GM18858 (cell line): Measurements from ENCODE around the gene MAST2.
"Not testable (repeated sequence)": the region's sequence is repeated elsewhere in the genome, so short reads cannot be mapped to it uniquely, and the experiment has no call there.

Experiments used
- ATAC-seq: cut with Tn5 transposase; IDR thresholded peaks from one replicate; pipeline ENCODE4 v1.9.1; 2021; ENCODE audit not compliant: unreplicated experiment

MAST2 gene

DNA sequence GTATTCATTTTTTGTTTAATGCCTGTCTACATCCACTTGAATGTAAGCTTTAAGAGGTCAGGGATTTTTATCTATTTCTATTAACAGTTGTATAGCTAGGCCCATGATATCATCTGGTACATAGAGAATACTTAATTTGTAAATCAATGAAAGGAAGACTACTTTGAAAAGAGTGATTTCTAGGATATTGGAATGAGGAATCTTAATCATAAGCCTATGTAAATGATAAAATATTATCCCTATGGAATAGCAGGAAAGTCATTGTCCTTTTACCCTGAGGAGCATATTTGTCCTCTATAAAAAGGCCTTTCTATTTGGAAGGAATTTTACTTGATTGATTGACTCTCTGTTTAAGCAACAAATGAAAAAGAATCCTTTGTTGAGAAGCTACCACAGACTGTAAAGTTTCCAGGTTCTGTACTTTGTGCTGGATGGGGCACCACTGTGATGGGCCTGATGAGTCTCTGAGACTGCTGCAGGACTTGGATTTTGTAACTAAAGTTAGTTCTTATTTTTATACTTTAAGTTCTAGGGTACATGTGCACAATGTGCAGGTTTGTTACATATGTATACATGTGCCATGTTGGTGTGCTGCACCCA lies 53.8 kb downstream of the MAST2 start:
- ATAC-seq: no peak

DNA sequence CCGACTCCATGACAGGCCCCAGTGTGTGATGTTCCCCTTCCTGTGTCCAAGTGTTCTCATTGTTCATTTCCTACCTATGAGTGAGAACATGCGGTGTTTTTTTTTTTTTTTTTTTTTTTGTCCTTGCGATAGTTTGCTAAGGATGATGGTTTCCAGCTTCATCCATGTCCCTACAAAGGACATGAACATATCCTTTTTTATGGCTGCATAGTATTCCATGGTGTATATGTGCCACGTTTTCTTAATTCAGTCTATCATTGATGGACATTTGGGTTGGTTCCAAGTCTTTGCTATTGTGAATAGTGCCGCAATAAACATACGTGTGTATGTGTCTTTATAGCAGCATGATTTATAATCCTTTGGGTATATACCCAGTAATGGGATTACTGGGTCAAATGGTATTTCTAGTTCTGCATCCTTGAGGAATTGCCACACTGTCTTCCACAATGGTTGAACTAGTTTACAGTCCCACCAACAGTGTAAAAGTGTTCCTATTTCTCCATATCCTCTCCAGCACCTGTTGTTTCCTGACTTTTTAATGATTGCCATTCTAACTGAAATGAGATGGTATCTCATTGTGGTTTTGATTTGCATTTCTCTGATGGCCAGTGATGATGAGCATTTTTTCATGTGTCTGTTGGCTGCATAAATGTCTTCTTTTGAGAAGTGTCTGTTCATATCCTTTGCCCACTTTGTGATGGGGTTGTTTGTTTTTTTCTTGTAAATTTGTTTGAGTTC lies 54.5 kb downstream of the MAST2 start:
- not testable (repeated sequence) for ATAC-seq

- no peak for ATAC-seq
Measured at GRCh38 chr1:45859221-45859620, 55.8 kb downstream of the MAST2 start.

GRCh38 chr1:45862008-45862407 lies 58.6 kb downstream of the MAST2 start:
- no peak for ATAC-seq

DNA sequence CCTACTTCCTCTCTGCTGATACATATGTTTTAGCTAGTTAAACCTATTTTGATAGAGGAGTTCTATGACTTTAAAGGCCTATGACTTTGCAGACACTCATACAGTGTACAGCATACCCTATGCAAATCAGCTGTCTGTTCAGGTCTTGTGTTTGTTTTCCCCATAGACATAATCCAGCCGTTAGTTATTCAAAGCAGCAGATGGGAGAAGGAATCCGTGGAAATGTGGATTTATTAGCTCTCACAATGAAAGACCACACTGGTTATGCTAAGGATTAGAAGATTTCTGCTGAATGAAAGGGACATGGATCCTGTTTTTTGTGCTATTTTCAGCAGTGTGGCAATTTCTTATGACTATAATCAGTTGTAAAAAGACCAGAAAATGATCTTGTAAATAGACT lies 59.8 kb downstream of the MAST2 start:
- no peak for ATAC-seq

DNA sequence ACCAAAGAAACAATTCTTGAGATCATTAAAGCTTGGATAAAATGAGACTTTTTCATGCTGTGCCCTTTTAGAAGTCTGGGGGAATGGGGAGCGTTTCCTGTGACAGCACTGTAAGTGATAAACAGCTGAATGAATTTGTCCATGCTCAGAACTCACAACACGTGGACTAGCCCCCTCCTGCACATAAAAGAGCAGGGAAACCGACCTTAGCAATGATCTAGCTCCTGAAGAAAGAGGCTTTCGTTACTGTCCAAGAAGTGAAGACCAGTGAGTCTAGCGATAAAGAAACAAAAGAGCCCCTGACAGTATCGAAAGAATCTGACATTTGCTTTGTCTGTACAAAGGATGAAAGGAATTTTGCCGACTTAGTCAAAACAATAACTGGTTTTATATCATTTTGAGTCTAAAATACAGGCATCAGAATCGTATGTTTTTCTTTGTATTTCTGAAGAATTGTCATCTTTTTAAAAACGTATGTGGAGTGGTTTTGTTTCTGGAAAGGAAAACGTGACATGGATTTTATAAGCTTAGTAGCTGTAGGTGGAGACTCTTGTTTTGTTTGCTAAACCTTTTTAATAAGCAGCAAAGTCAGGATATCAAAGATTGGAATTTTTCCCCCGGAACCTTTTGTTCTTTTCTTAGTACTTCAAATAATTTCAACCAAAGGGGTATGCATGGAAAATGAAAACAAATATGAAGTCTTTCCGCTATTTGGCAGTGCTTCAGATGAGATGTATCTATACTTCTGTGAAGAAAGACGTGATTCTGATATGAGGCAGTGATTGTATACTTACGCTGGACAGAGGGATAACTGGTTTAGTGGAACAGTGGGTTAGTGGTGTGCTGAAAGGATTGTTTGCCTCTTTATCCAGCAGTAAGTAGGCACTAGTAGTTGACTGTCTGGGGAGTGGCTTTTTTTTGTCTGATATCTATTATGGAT lies 61.0 kb downstream of the MAST2 start:
- ATAC-seq: no peak

GRCh38 chr1:45867697-45868348 lies 64.4 kb downstream of the MAST2 start:
- no peak for ATAC-seq

DNA sequence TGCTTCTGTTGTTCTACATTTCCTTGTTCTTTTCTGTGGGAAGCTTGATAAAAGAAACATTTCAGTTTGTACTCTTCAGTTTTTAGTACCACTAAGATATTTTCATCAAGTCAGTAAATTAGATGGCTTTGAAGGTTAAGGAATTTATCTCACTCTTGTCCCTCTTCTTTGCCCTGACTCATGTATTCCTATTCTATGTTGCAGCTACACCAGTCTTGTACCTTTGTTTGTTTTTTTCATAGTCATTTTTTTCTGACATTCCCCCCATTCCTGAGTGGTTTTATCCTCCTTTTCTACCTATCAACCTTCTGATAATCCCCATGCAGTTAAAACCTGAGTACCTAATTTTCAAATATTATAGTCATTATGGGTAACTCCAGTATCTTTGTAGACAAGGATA lies 65.4 kb downstream of the MAST2 start:
- ATAC-seq: no peak

- ATAC-seq: no peak
Measured at GRCh38 chr1:45870500-45870899, 67.1 kb downstream of the MAST2 start.

GRCh38 chr1:45872173-45872801 lies 68.9 kb downstream of the MAST2 start:
- not testable (repeated sequence) for ATAC-seq

DNA sequence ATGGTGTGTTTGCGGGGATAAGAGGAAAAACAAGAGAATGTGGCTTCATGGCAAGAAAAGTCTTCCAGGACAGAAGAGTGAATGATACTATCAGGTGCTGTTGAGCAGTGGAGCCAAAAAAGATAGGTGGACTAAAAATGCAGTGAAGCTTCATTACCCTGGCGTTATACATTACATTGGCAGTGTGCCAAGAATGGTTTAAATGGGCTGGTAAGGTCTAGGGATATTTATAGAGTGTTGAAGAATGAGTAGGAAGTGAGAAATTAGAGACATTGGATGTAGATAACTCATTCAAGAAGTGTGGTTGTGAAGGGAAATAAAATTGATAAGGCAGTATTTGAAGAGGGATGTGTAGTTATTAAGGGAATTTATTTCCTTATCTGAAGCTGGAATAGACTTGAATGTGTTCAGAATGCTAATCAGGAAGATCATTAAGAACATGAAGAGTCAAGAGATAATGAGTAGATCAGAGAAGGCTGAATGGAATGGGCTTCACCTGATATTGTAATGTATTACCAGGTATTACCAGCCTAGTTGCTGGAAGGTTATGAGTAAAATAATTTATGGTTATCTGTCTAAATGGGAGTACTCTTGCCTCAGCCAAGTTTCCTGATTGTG lies 72.7 kb downstream of the MAST2 start:
- ATAC-seq: no peak

GRCh38 chr1:45877264-45877663 lies 73.9 kb downstream of the MAST2 start:
- ATAC-seq: no peak

DNA sequence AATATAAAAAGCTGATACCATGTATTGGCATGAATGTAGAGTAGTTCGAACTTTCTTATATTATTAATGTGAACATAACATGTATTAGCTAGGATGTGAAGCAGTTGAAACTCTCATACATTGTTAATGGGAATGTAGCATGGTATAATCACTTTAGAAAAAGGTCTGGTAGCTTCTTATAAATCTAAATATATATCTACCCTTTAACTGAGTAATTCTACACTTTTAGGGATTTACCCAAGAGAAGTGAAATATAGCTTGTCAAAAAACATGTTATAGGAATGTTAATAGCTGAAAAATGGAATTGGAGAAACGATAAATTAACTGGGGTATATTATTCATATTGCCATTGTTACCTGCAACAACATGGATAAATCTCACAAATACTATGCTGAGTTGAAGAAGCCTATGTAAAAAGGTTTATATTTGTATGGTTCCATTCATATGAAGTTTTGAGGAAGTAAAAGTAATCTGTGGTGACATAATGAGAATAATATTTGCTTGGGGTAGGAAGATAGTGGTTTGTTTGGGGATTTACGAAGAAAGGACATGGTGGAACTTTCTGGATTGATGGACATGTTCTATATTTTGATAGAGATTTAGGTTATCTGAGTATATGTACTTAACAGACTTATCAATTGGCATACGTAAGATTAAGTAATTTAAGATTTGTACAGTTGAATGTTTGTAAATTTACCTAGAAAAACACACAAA lies 76.6 kb downstream of the MAST2 start:
- ATAC-seq: no peak

GRCh38 chr1:45880930-45881329 lies 77.5 kb downstream of the MAST2 start:
- no peak for ATAC-seq

GRCh38 chr1:45883658-45884057 lies 80.2 kb downstream of the MAST2 start:
- no peak for ATAC-seq

DNA sequence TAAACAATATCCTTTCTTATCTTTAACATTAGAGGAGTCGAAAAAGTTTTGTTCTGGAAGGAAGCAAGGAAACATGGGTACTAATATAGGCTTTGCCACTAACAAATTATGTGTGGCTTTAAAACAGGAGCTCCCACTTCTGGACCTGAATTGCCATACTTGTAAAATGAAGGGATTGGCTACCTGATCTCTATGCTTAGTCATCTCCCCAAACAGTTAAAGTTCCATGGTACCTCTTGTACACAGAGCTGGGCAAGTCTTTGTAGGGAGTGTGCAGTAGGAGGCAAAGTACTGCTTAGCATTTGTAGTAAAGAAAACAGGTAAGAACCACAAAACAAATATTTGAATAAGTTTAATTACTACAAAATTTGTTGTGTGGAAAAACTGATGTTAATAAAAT lies 81.3 kb downstream of the MAST2 start:
- ATAC-seq: no peak

DNA sequence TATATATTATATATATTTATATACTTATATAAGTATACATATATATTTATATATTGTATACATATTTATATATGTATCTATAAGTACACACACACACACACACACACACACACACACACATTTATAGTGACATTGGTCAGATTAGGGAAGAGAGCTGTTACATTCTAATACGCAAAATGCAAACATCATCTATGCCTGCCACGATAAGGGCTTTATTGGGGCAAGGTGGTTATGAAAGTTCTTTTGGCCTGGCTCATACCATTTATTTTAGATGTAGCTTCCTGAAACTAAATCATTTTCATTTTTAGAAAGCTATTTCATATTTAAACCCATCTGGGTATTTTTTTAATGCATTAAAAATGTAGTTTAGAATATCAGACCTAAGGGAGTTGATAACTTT lies 82.8 kb downstream of the MAST2 start:
- no peak for ATAC-seq

DNA sequence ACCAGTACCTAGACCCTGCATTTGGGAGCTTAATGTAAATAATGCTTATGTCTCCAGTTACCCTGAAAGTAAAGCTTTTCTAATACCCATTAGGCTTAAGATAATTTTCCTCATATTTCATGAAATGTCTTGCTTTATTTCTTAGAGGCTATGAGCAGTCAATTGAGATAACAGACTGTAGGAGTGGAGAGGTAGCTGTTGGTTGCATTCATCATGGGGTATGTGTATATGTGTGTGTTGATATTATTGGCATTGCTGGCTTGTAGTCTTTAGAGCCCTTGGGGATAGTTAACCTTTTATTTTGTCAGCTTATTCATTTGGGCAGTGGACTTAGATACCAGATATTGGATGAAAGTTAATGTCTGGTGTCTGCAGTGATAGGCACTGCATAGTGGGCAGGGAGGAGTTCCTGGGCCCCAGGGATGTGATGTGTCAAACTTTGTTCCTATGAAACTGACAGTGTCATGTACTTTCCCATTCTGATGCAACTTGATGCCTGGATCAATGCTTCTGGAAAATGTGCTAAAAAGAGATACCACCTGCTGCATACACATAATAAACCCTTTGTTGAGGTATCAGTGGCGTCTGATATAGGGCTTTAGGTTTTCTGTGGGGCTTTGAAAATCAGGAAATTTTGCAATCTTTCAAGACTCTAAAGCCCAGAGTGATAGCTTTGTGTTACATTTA lies 83.9 kb downstream of the MAST2 start:
- ATAC-seq: no peak

GRCh38 chr1:45890078-45890477 lies 86.7 kb downstream of the MAST2 start:
- no peak for ATAC-seq
